ENCODE results near the gene TRPM4.

TRPM4 gene

DNA sequence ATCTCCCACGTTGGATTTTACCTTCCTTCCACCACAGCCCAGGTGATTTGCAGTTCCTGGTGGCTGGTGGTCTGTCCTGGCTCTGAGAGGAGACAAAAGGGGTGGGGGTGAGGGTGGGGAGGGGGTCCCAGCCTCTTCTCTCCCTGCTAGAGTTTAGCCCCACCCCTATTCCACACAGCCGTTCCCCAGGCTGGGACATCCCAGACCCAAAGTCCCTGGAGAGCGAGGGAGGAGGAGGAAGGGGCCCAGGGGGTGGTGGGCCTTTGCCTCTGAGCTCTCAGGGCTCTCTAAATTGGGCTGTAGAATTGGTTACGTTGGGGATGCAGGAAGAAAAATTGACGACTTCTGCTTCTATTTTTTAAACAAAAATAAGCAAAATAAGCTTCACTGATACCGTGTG lies 85.5 kb downstream of the TRPM4 start:
- TF ChIP-seq, protein P1, sequence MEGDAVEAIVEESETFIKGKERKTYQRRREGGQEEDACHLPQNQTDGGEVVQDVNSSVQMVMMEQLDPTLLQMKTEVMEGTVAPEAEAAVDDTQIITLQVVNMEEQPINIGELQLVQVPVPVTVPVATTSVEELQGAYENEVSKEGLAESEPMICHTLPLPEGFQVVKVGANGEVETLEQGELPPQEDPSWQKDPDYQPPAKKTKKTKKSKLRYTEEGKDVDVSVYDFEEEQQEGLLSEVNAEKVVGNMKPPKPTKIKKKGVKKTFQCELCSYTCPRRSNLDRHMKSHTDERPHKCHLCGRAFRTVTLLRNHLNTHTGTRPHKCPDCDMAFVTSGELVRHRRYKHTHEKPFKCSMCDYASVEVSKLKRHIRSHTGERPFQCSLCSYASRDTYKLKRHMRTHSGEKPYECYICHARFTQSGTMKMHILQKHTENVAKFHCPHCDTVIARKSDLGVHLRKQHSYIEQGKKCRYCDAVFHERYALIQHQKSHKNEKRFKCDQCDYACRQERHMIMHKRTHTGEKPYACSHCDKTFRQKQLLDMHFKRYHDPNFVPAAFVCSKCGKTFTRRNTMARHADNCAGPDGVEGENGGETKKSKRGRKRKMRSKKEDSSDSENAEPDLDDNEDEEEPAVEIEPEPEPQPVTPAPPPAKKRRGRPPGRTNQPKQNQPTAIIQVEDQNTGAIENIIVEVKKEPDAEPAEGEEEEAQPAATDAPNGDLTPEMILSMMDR (IDR thresholded peaks at IDR 0.05): no peak
- Histone ChIP-seq H3K27me3 (no peaks in the 10 kb centered on the region), H3K4me3 (ENCODE audit: low read depth in 1 of 2, low read length in 1 of 2) (no peak overlapping the region), H3K36me3 (no peaks in the 10 kb centered on the region), H3K4me1 (ENCODE audit: control insufficient read depth in 1 of 2, insufficient read depth in 1 of 2, low read depth in 1 of 2, low read length in 1 of 2) (no peaks in the 10 kb centered on the region), H3K9me3 (no peaks in the 10 kb centered on the region), H3K27ac (no peak overlapping the region)

DNA sequence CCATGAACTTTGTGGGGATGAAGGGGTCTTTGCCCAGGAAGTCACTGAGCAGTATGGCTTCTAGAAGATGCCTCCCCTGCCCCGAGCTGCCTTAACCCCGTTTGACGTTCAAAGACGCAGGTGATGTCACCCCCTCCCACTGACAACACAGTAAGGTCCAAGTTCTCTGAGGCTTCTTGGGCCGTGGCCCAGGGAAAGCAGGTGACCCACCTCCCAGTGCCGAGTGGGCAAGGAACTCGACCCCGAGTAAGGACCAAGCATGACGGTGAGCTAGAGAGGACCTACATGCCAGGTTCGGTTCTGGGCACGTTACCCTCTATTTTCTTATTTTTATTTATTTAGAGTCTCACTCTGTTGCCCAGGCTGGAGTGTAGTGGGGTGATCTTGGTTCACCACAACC lies 86.1 kb downstream of the TRPM4 start:
- Histone ChIP-seq H3K36me3 (no peaks in the 10 kb centered on the region), H3K27me3 (peaks cover 2% of the 10 kb centered on the region), H3K4me3 (ENCODE audit: low read depth in 1 of 2, low read length in 1 of 2) (no peak overlapping the region), H3K27ac (no peak overlapping the region), H3K9me3 (no peaks in the 10 kb centered on the region), H3K4me1 (ENCODE audit: control insufficient read depth in 1 of 2, insufficient read depth in 1 of 2, low read depth in 1 of 2, low read length in 1 of 2) (no peaks in the 10 kb centered on the region)
- TF ChIP-seq, protein P1 (IDR thresholded peaks at IDR 0.05): no peak

DNA sequence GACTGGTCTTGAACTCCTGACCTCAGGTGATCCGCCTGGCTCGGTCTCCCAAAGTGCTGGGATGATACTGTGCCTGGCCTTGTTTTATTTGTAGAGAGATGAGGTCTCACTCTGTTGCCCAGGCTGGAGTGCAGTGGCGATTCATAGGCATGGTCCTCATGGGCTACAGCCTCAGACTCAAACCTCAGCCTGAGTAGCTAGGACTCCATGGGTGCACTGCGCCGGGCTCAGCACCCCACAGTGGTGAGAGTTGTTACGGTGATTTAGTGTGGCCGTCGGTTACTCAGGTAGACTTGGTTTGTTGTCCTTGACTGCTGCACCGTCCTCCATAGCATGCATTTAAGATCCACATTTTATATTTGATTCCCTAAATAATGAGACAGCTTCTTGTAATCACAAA lies 86.7 kb downstream of the TRPM4 start:
- TF ChIP-seq, protein P1 (IDR thresholded peaks at IDR 0.05): no peak
- no peaks in the 10 kb centered on the region for H3K36me3 ChIP-seq
- H3K9me3 ChIP-seq: no peaks in the 10 kb centered on the region
- H3K27ac ChIP-seq: no peak overlapping the region
- H3K27me3 ChIP-seq: peaks cover 8% of the 10 kb centered on the region
- H3K4me3 ChIP-seq (ENCODE audit: low read depth in 1 of 2, low read length in 1 of 2): no peak overlapping the region
- H3K4me1 ChIP-seq (ENCODE audit: control insufficient read depth in 1 of 2, insufficient read depth in 1 of 2, low read depth in 1 of 2, low read length in 1 of 2): no peaks in the 10 kb centered on the region

DNA sequence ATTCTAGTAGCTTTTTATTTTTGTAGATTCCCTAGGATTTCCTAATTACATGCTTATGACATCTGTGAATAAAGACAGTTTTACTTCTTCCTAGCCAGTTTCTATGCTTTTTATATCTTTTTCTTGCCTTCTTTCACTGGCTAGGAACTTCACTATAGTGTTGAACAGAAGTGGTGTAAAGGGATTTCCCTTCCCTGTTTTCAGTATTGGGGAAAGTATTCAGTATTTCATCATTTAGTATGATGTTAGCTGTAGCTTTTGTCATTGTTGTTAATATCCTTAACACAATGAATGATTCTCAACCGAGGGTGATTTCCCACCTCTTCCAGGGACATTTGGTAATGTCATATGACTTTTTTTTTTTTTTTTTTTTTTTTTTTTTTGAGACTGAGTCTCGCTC lies 90.1 kb downstream of the TRPM4 start:
- no peak overlapping the region for H3K4me3 ChIP-seq (ENCODE audit: low read depth in 1 of 2, low read length in 1 of 2)
- no peaks in the 10 kb centered on the region for H3K9me3 ChIP-seq
- H3K27ac ChIP-seq: no peak overlapping the region
- H3K36me3 ChIP-seq: no peaks in the 10 kb centered on the region
- no peaks in the 10 kb centered on the region for H3K4me1 ChIP-seq (ENCODE audit: control insufficient read depth in 1 of 2, insufficient read depth in 1 of 2, low read depth in 1 of 2, low read length in 1 of 2)
- TF ChIP-seq, protein P1 (IDR thresholded peaks at IDR 0.05): no peak
- H3K27me3 ChIP-seq: peaks cover 15% of the 10 kb centered on the region

DNA sequence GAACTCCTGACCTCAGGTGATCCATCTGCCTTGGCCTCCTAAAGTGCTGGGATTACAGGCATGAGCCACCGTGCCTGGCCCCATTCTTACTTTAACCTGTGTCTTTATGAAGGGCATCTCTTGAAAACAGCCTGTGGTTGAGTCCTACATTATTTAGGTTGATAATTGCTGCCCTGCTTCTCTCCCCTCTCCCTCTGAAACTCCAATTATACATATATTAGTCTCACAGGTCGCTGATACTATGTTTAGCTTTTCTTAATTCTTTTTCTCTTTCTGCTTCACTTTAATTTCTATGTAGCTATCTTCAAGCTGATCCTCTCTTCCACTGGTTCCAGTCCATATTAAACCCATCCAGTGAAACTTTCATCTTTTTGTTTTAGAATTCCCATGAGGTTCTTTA lies 92.3 kb downstream of the TRPM4 start:
- TF ChIP-seq, protein P1 (IDR thresholded peaks at IDR 0.05): no peak
- H3K9me3 ChIP-seq: no peaks in the 10 kb centered on the region
- H3K4me3 ChIP-seq (ENCODE audit: low read depth in 1 of 2, low read length in 1 of 2): no peak overlapping the region
- H3K27me3 ChIP-seq: peaks cover 15% of the 10 kb centered on the region
- H3K36me3 ChIP-seq: no peaks in the 10 kb centered on the region
- H3K4me1 ChIP-seq (ENCODE audit: control insufficient read depth in 1 of 2, insufficient read depth in 1 of 2, low read depth in 1 of 2, low read length in 1 of 2): no peaks in the 10 kb centered on the region
- H3K27ac ChIP-seq: no peak overlapping the region

DNA sequence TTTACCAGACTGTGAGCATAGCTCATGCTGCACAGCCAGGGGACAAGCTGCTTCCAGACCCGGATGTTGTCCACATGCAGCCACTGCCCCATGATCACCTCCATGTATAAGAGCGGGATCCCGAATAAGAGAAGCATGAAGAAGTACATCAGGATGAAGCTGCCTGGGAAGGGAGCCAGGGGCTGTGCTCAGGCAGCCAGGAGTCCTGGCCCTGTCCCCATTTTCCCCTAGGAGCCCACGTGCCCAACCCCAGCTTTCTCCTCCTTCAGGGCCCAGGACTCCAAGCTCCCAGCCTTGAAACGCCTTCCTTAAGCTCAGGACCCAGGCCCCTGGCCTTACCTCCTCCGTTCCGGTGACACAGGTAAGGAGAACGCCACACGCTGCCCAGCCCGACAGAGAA lies 98.1 kb downstream of the TRPM4 start:
- TF ChIP-seq, protein P1 (IDR thresholded peaks at IDR 0.05): no peak
- Histone ChIP-seq H3K27ac (no peak overlapping the region), H3K4me1 (ENCODE audit: control insufficient read depth in 1 of 2, insufficient read depth in 1 of 2, low read depth in 1 of 2, low read length in 1 of 2) (no peaks in the 10 kb centered on the region), H3K36me3 (no peaks in the 10 kb centered on the region), H3K4me3 (ENCODE audit: low read depth in 1 of 2, low read length in 1 of 2) (no peak overlapping the region), H3K9me3 (peaks cover 4% of the 10 kb centered on the region), H3K27me3 (peaks cover 9% of the 10 kb centered on the region)
